DMS 273 treated with DMSO at 0.1 percent for 48 hours (cell line): ENCODE results near the gene ZNF41.
"Not testable (repeated sequence)": the region's sequence is repeated elsewhere in the genome, so short reads cannot be mapped to it uniquely, and the experiment has no call there.

ENCODE experiments used
- DNase-seq: peaks from one replicate; lab custom pipeline; 2025; lab: John Stamatoyannopoulos, UW

Gene ZNF41

GRCh38 chrX:47482512-47483305 lies at the start of gene ZNF41:
TSS of gene ZNF41 (minus strand) at chrX:47483222. CDS start at chrX:47467481, 15,741 bp downstream.
- peak; percentile 81 for DNase-seq

DNA sequence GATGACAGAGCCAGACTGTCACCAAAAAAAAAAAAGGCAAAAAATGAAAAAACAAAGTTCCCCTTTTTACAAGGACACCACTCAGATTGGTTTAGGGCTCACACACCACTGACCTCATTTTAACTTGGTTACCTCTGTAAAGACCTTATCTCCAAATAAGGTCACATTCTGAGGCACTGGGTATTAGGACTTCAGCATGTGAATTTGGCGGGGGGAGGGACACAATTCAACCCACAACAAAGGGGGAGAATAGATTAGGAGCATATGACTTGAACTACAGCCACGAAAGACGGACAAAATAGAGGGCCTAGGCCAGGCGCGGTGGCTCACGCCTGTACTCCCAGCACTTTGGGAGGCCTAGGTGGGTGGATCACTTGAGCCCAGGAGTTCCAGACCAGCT lies 47.0 kb upstream of the ZNF41 start:
- no peak for DNase-seq

GRCh38 chrX:47529548-47529947 lies 46.5 kb upstream of the ZNF41 start:
- DNase-seq: no peak

- DNase-seq: no peak
Observed at GRCh38 chrX:47523713-47524166, 40.7 kb upstream of the ZNF41 start.

DNA sequence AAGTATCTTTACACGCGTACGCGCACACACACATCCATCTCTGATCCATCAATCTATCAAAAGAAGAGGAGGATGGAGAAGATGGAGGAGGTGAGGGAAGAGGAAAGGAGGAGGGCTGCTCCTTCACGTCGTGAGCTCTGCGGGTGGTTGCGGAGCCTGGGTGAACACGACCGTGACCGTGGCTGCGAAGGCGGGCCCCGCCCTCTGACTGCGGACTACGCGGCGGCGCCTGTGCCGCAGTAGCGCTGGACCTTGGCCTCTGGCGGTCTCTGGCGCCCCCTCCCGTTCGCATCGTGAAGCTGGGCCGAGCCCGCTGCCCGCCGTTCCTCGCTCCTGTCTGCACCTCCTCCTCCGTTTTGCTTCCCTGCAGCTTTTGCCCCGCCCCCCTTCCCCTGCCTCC lies 40.3 kb upstream of the ZNF41 start:
- peak; percentile 17 for DNase-seq

DNA sequence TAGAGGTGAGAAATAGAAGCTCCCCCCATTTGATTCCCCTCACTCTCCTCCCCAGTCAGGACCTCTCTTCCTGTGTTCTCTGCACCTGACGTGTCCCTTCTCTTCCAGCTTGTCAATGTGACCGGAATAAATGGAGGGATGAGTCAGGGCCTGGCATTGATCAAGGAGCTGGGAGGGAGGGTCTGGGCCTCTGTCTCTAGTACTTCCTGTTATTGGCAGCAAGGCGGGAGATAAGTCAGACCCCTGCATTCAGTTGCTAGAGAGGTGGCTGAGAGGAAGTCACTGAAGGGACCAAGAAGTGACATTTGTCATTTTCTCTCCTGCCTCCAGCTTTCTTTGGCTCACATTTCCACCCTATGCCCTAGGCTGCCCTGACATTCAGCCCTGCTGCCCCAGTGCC lies 35.1 kb upstream of the ZNF41 start:
- no peak for DNase-seq

GRCh38 chrX:47515941-47516665 lies 33.1 kb upstream of the ZNF41 start:
- no peak for DNase-seq

GRCh38 chrX:47514533-47515235 lies 31.7 kb upstream of the ZNF41 start:
- DNase-seq: no peak

DNA sequence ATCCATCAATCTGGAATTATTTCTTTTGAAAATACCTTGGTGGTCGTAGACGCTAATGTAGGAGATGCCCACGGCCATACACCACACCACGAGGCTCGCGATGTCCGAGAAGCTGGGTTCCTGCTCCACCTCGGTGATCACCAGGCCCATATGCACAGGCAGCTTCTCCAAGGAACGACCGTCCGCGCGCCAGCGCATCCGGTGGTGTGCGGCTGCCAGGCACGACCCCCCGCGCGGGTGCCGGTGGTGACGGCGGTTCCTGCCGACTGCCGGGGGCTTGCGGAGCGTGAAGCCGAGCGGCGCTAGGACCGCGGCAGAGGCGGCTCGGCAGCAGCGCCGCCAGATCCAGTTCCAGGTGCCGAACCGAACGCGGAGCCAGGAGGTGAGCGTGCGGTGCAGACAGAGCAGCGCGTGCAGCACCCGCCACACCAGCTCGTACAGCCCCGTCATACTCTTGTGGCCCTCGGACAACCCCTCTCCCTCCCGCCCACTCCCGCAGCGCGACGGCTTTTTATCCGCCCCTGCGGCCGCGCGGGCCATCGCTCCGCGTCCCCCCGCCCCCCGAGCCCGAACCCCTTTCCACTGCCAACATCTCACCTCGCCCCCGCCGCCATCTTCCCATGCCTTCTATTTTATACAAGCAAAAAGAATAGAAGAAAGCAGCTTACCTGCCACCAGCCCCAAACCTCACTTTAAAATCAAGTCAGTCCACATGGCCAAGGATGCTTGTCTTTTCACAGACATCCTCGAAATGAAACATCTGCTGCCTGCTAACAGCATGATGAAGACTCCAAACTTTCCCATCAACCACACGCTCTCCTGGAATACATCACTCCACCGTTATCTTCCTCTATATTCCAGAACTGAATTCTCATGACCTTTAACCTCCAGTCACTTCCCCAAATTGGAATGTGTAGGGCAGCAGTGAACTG lies 30.3 kb upstream of the ZNF41 start:
- not testable (repeated sequence) for DNase-seq

DNA sequence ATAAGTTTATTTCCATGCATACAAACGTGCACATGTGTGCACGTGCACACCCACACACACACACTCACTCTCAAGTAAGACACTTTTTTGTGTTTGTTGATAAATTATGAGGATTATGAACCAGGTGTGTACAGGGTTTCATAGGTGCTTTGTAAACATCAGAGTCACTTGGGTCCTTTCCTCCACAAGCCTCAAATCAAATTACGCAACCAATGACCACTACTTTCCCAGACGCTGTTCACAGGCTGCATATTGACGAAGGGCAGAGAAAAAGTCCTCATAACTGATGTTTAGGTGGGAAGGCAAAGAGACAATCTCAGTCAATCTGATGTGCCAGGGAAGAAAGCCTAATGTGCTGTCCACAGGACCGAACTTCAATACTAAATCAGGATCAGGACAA lies 29.4 kb upstream of the ZNF41 start:
- not testable (repeated sequence) for DNase-seq

DNA sequence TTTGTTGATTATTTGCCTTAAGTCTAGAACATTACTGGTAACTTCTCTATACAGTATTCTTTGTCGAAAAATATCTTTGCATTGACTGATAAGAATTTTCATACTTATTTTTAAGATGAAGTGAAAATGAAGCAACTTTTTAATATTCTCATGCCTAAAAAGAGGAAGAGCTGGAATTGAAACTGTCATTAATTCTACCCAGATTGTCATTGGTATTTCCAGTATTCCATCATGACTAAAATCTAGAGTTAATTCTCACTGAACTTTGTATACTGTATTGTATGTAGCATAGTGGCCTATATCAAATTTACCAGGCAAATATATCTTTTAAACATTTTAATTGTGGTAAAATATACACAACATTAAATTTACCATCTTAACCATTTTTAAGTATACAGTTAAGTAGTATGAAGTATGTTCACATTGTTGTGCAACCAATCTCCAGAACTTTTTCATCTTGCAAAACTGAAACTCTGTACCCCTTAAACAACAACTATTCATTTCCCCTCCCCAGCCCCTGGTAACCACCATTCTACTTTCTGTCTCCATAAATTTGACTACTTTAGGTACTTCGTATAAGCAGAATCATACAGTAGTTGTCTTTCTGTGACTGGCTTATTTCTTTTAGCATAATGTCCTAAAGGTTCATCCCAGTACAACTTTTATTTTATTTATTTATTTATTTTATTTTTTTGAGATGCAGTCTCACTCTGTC lies 24.3 kb upstream of the ZNF41 start:
- no peak for DNase-seq

DNA sequence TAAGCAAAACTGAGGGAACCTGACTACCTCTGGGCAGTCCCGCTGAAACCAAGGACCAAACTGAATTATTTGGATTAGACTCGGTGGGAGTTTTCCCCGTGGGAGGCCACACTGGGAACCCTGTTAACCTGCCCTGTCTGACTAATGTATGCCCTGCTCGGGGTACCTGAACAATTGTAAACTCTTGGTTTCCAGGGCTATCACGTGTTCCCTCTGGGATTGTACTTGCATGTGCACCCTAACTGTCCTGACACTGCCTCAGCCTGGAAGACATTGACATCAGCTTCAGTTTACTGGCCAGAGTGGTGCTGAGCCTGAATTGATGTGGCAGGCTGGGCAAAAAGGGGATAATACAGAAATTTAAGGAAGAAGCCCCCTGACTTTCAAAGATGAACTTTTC lies 20.1 kb upstream of the ZNF41 start:
- no peak for DNase-seq

- DNase-seq: no peak
Observed at GRCh38 chrX:47502316-47503125, 19.5 kb upstream of the ZNF41 start.

GRCh38 chrX:47501226-47502074 lies 18.4 kb upstream of the ZNF41 start:
- DNase-seq: no peak

DNA sequence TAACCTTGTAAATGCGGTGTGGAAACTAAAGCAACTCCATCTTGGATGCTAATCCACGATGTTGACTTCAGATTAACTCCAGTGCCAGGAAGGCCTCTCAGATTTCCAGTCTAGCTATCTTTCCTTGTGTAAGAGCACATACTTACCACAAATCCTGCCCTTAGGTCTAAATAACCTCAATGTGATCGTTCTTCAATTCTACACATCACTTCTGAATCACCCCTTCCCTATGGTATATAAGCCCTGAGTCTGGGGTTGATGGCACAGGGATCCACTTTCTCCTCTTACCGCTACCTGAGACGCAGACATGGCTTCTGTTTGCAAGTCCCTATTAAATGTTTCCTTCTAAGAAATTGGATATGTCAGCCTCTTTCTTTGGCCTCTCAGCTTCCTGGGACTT lies 17.5 kb upstream of the ZNF41 start:
- DNase-seq: no peak

- peak; percentile 39 for DNase-seq
Observed at GRCh38 chrX:47499293-47499692, 16.3 kb upstream of the ZNF41 start.

DNA sequence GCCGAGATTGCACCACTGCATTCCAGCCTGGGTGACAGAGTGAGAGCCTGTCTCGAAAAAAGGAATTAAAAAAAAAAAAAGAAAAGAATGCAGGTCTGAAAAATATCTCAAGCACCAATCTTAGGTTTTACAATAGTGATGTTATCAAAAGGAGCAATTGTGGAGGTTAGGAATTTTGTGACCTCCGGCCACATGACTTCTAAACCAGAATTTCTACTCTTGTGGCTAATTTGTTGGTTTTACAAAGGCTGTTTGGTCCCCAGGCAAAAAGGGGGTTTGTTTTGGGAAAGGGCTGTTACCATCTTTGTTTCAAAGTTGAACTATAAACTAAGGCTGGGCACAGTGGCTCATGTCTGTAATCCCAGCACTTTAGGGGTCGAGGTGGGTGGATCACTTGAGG lies 15.4 kb upstream of the ZNF41 start:
- no peak for DNase-seq

DNA sequence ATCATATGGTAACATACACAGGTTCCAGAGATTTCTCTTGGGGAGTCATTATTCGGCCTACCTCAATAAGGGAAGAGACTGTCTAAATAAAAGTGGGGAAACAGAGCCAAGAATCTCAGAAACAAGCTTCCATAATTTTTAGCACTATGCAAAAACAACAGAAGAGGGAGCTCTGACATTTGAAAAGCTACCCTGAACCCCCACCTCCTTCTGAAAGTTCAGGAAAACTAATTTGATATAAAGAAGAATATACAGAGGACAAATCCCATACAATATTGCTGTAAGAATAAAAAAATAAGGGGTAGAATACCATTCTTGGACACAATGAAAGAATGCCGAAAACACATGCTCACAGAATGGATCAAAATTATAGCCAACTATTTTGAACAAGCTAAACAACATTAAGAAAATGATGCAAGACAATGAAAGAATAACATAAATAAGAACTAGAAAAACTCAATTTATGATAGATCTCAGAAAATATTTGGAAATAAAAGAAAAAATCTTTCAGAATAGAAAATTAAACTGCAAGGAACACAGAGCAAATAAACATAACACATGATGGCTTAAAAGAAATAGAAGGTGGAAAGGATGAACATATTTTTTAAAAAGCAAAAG lies 14.4 kb upstream of the ZNF41 start:
- DNase-seq: no peak

- DNase-seq: not testable (repeated sequence)
Observed at GRCh38 chrX:47492133-47492532, 9.1 kb upstream of the ZNF41 start.
